ENCODE measurements around the gene HNF1A. TPM values are rescaled to one million over a fixed set of nuclear protein-coding genes. Genes with fewer than 3 reads are reported as not detected.
"Not testable (repeated sequence)": the region's sequence is repeated elsewhere in the genome, so short reads cannot be mapped to it uniquely, and the experiment has no call there.

HNF1A gene
- total and polyA plus RNA-seq, 9 of the 15 experiments (the other 6 are each of a cell fraction or from before 2014, with no cell fraction given) = not detected

DNA sequence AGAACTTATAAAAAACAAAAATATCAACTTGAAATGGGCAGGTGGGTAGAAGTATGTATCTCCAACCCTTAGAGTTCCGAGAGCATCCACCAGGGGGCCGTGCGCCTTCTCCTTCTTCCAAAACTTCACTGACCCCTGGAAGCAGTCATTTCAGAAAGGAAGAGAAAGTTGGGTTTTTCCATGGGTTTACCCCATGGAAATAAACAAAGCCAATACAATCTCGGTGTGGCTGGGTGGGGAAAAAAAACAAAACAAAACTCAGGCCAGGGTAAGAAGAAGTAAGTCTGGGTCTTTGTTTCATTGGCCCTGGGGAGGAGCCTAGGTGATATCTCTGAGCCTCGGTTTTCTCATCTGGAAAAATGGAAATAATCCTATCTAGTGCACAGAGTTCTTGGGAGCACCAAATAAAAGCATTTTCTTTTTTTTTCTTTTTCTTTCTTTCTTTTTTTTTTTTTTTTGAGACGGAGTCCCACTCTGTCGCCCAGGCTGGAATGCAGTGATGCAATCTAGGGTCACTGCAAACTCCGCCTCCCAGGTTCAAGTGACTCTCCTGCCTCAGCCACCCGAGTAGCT, 33.6 kb upstream of the HNF1A start (continued):
- TF ChIP-seq CEBPB (tag; IDR thresholded peaks at IDR 0.05) = 0 out of 2 replicates have a peak, but pooled peaks have one; percentile 14
- no peak for TF ChIP-seq ESRRB (CRISPR knock-in tag; IDR thresholded peaks at IDR 0.05; ENCODE audit: borderline replicate concordance)

DNA sequence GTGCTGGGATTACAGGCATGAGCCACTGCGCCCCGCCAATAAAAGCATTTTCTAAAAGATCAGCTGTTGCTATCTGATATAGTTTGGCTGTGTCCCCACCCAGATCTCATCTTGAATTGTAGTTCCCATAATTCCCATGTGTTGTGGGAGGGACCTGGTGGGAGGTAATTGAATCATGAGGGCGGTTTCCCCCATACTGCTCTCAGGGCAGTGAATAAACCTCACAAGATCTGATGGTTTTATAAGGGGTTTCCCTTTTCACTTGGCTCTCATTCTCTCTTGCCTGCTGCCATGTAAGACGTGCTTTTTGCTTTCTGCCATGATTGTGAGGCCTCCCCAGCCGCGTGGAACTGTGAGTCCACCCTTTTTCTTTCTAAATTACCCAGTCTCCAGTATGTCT, 32.8 kb upstream of the HNF1A start:
- WGBS (ENCODE audit: insufficient coverage, low coverage, missing lambda C conversion rate) = 64% methylated on average over 6 of the region's 6 CpGs
- H3K27ac ChIP-seq (ENCODE audit: extremely low read depth, low read depth, low read length); BruUV-seq (replicated peaks); FAIRE-seq; H3K36me3 ChIP-seq (ENCODE audit: control insufficient read depth, insufficient read depth, low read length); DNase-seq (ENCODE audit: extremely low read depth in 1 of 4, low spot score in 3 of 4); H3K4me3 ChIP-seq; H3K9me1 ChIP-seq (ENCODE audit: control insufficient read depth, insufficient read depth, low read length); intact Hi-C loops (cut with micrococcal nuclease); H4K20me1 ChIP-seq (replicated peaks; ENCODE audit: control insufficient read depth, insufficient read depth, low read length); H3K9ac ChIP-seq (ENCODE audit: insufficient read depth in 1 of 2, low read depth in 2 of 2, low read length in 2 of 2); CTCF ChIA-PET (ENCODE audit: low intra/inter-chr PET ratio); H3K4me1 ChIP-seq (replicated peaks in 1 of 2; ENCODE audit: control insufficient read depth in 2 of 2, insufficient read depth in 2 of 2, low read length in 2 of 2); H3K27me3 ChIP-seq (ENCODE audit: control insufficient read depth in 2 of 2, insufficient read depth in 2 of 2, low read length in 2 of 2); H3K9me3 ChIP-seq (replicated peaks; ENCODE audit: control insufficient read depth, insufficient read depth, low read depth, low read length); H3K4me2 ChIP-seq (ENCODE audit: insufficient read depth, low read length); in situ Hi-C loops (cut with MboI); H3K79me2 ChIP-seq (ENCODE audit: control insufficient read depth, insufficient read depth, low read length); POLR2A ChIA-PET; ATAC-seq: not testable (repeated sequence)
- peak overlapping the region; percentile 54 for H2AFZ ChIP-seq (ENCODE audit: low read depth, low read length)
- TF ChIP-seq TFAP4 (CRISPR knock-in tag; IDR thresholded peaks at IDR 0.05; ENCODE audit: borderline replicate concordance) (peak; percentile 36; the same call in 1 of the 2 replicates), ZNF766 (CRISPR knock-in tag; conservative IDR thresholded peaks at IDR 0.05) (0 out of 2 replicates have a peak, but pooled peaks have one; percentile 33)

DNA sequence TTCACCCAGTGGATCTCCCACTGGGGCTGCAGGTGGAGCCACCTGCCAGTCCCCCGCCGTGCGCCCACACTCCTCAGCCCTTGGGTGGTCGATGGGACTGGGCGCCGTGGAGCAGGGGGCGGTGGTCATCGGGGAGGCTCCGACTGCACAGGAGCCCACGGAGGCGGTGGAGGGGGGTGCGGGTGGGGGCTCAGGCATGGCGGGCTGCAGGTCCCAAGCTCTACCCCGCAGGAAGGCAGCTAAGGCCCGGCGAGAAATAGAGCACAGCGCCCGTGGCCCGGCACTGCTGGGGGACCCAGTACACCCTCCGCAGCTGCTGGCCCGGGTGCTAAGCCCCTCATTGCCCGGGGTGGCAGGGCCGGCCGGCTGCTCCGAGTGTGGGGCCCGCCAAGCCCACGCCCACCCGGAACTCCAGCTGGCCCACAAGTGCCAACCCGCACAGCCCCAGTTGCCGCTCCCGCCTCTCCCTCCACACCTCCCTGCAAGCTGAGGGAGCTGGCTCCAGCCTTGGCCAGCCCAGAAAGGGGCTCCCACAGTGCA, 28.0 kb upstream of the HNF1A start:
- H4K20me1 ChIP-seq (replicated peaks; ENCODE audit: control insufficient read depth, insufficient read depth, low read length); H3K27ac ChIP-seq (ENCODE audit: extremely low read depth, low read depth, low read length); H3K4me3 ChIP-seq; ATAC-seq; CTCF ChIA-PET (ENCODE audit: low intra/inter-chr PET ratio); FAIRE-seq; DNase-seq (ENCODE audit: extremely low read depth in 1 of 4, low spot score in 3 of 4); H3K27me3 ChIP-seq (ENCODE audit: control insufficient read depth in 2 of 2, insufficient read depth in 2 of 2, low read length in 2 of 2); H3K4me2 ChIP-seq (ENCODE audit: insufficient read depth, low read length); POLR2A ChIA-PET; intact Hi-C loops (cut with micrococcal nuclease); H3K36me3 ChIP-seq (ENCODE audit: control insufficient read depth, insufficient read depth, low read length); H3K9ac ChIP-seq (ENCODE audit: insufficient read depth in 1 of 2, low read depth in 2 of 2, low read length in 2 of 2); H3K79me2 ChIP-seq (ENCODE audit: control insufficient read depth, insufficient read depth, low read length); H3K4me1 ChIP-seq (replicated peaks in 1 of 2; ENCODE audit: control insufficient read depth in 2 of 2, insufficient read depth in 2 of 2, low read length in 2 of 2); BruUV-seq (replicated peaks); H3K9me3 ChIP-seq (replicated peaks; ENCODE audit: control insufficient read depth, insufficient read depth, low read depth, low read length); in situ Hi-C loops (cut with MboI); H3K9me1 ChIP-seq (ENCODE audit: control insufficient read depth, insufficient read depth, low read length); H2AFZ ChIP-seq (ENCODE audit: low read depth, low read length): not testable (repeated sequence)
- WGBS (ENCODE audit: insufficient coverage, low coverage, missing lambda C conversion rate) = 95% methylated on average over 4 of the region's 31 CpGs

All from K562 (cell line).